ENCODE results near the gene CAPNS1. TPM values are rescaled to one million over a fixed set of nuclear protein-coding genes. Genes with fewer than 3 reads are reported as not detected.

CAPNS1 gene
- 100 to 1,000 TPM; 569 to 637 (median 578) TPM for total RNA-seq
- 382 TPM for total RNA-seq (2013)

- Histone ChIP-seq H3K27ac (ENCODE audit: low read length) (peak within 1 kb of the TSS; percentile 76), H3K4me1 (ENCODE audit: control insufficient read depth, insufficient read depth, low read length) (peaks cover 19% of the 10 kb centered on the region), H3K27me3 (ENCODE audit: control insufficient read depth, insufficient read depth, low read length) (no peaks in the 10 kb centered on the region), H3K9me3 (ENCODE audit: control insufficient read depth, insufficient read depth, low read length) (no peaks in the 10 kb centered on the region), H3K4me3 (ENCODE audit: low read length) (peak within 1 kb of the TSS; percentile 94), H3K36me3 (ENCODE audit: control insufficient read depth, insufficient read depth, low read length) (peaks cover 20% of the 10 kb centered on the region)
- Mint-ChIP-seq H3K27me3 (ENCODE audit: low read depth in 2 of 2) (no peaks in the 10 kb centered on the region), H3K27ac (peak within 1 kb of the TSS; percentile 88 to 90), H3K4me1 (peaks cover 17 to 29% of the 10 kb centered on the region in 2 donors), H3K4me3 (peak within 1 kb of the TSS; percentile 96), H3K36me3 (no peaks in the 10 kb centered on the region), H3K9me3 (no peaks in the 10 kb centered on the region)
- DNase-seq, result peak; percentile 91 to 96
- WGBS (ENCODE audit: insufficient coverage), result under 1% methylated on average over 75 of the region's 75 CpGs
- peak; percentile 68 to 88 (median 78) for ATAC-seq
- intact Hi-C loops (cut with micrococcal nuclease), result loop anchor here (1.0 to 2.0 kb wide), 2 partner anchors 12 to 75 kb away; partner anchors contain the start of genes ZNF146 and ZNF565
- TF ChIP-seq CTCF (IDR thresholded peaks at IDR 0.05), result no peak
These were observed at the start of gene CAPNS1 for GRCh38 chr19:36139473-36140303. CAPNS1 (plus strand) TSS chr19:36140066; CDS start chr19:36141012, 946 bp downstream.

GRCh38 chr19:36090910-36091695 lies 48.8 kb upstream of the CAPNS1 start:
- Histone ChIP-seq H3K27me3 (ENCODE audit: control insufficient read depth, insufficient read depth, low read length) (no peaks in the 10 kb centered on the region), H3K36me3 (ENCODE audit: control insufficient read depth, insufficient read depth, low read length) (no peaks in the 10 kb centered on the region), H3K4me3 (ENCODE audit: low read length) (no peak overlapping the region), H3K27ac (ENCODE audit: low read length) (no peak overlapping the region), H3K4me1 (ENCODE audit: control insufficient read depth, insufficient read depth, low read length) (no peaks in the 10 kb centered on the region), H3K9me3 (ENCODE audit: control insufficient read depth, insufficient read depth, low read length) (no peaks in the 10 kb centered on the region)
- intact Hi-C loops (cut with micrococcal nuclease), result no loop called here
- Mint-ChIP-seq H3K4me3 (no peak overlapping the region), H3K36me3 (no peaks in the 10 kb centered on the region), H3K27me3 (ENCODE audit: low read depth in 2 of 2) (no peaks in the 10 kb centered on the region), H3K9me3 (no peaks in the 10 kb centered on the region), H3K4me1 (no peaks in the 10 kb centered on the region), H3K27ac (no peak overlapping the region)
- TF ChIP-seq CTCF (IDR thresholded peaks at IDR 0.05), result no peak
- ATAC-seq (no peak), DNase-seq (no peak)
- WGBS (ENCODE audit: insufficient coverage), result 97% methylated on average over 13 of the region's 13 CpGs

GRCh38 chr19:36092566-36092965 lies 47.3 kb upstream of the CAPNS1 start:
- no peaks in the 10 kb centered on the region for H3K4me1 Mint-ChIP-seq
- no peak overlapping the region for H3K27ac Mint-ChIP-seq
- no peak for TF ChIP-seq CTCF (IDR thresholded peaks at IDR 0.05)
- H3K36me3 ChIP-seq (ENCODE audit: control insufficient read depth, insufficient read depth, low read length), result no peaks in the 10 kb centered on the region
- no peaks in the 10 kb centered on the region for H3K4me1 ChIP-seq (ENCODE audit: control insufficient read depth, insufficient read depth, low read length)
- no peaks in the 10 kb centered on the region for H3K9me3 Mint-ChIP-seq
- H3K27ac ChIP-seq (ENCODE audit: low read length), result no peak overlapping the region
- intact Hi-C loops (cut with micrococcal nuclease), result no loop called here
- WGBS (ENCODE audit: insufficient coverage), result 99% methylated on average over 7 of the region's 7 CpGs
- DNase-seq (no peak), ATAC-seq (no peak)
- no peaks in the 10 kb centered on the region for H3K9me3 ChIP-seq (ENCODE audit: control insufficient read depth, insufficient read depth, low read length)
- H3K4me3 Mint-ChIP-seq, result no peak overlapping the region
- no peaks in the 10 kb centered on the region for H3K27me3 ChIP-seq (ENCODE audit: control insufficient read depth, insufficient read depth, low read length)
- no peak overlapping the region for H3K4me3 ChIP-seq (ENCODE audit: low read length)
- H3K36me3 Mint-ChIP-seq, result no peaks in the 10 kb centered on the region
- no peaks in the 10 kb centered on the region for H3K27me3 Mint-ChIP-seq (ENCODE audit: low read depth in 2 of 2)
